Endothelial cell of umbilical vein (primary cell): ENCODE data around the gene IFT22. TPM values are rescaled to one million over a fixed set of nuclear protein-coding genes. Genes with fewer than 3 reads are reported as not detected.

Source experiments
- BruUV-seq: library from RNA; stranded (reverse); fragments of 400-500 nt; replicated peaks from 2 replicates; lab custom pipeline; 2021; lab: Mats Ljungman, UMichigan
- CTCF ChIA-PET: fragments of 300-600, 350-600 bp; sonication (Branson Sonifier 250); formaldehyde crosslinking; loops from one replicate; lab custom pipeline; 2021; ENCODE audit warnings: antibody characterized with exemption, inconsistent platforms; lab: Charles Lee
- POLR2A ChIA-PET: fragments of 300-600, 350-600 bp; sonication (Branson Sonifier 250); formaldehyde crosslinking; loops from one replicate; lab custom pipeline; 2021; ENCODE audit warnings: antibody characterized with exemption, inconsistent platforms; lab: Charles Lee
- DNase-seq: peaks from one replicate; pipeline ENCODE4 v3.0.0-alpha.2; 2011; ENCODE audit warnings: low read depth, low spot score
- FAIRE-seq: peaks from 2 replicates; lab custom pipeline; 2011; peaks lifted over from hg19 to GRCh38; lab: Jason Lieb, UNC
- H2AFZ ChIP-seq: 2 replicates; pipeline ENCODE4 v1.6.0; 2012; ENCODE audit warnings: low read depth, low read length, control low read depth, inconsistent platforms
- H3K27ac ChIP-seq: 2 replicates; pipeline ENCODE4 v1.5.1; 2011; ENCODE audit warnings: low read depth, mild to moderate bottlenecking, control low read depth, low read length, moderate library complexity; ENCODE audit not compliant: insufficient read depth
- H3K27me3 ChIP-seq, 2 experiments: 2 replicates each; pipeline versions ENCODE4 v1.6.0 to v1.6.1; 2011; ENCODE audit warnings: low read length in 2 of 2, mixed read lengths in 1 of 2; ENCODE audit not compliant: control insufficient read depth in 2 of 2, insufficient read depth in 2 of 2
- H3K36me3 ChIP-seq, 2 experiments: 2 replicates in 1 of 2; 3 replicates in 1 of 2; pipeline ENCODE4 v1.5.1; 2011; ENCODE audit warnings: low read length in 2 of 2, mild to moderate bottlenecking in 1 of 2, moderate library complexity in 1 of 2; ENCODE audit not compliant: control insufficient read depth in 2 of 2, insufficient read depth in 2 of 2; ENCODE audit errors: extremely low read depth in 1 of 2
- H3K4me1 ChIP-seq: 3 replicates; pipeline ENCODE4 v1.5.1; 2011; ENCODE audit warnings: mild to moderate bottlenecking, low read length; ENCODE audit not compliant: control insufficient read depth, insufficient read depth; ENCODE audit errors: extremely low read depth
- H3K4me2 ChIP-seq: 2 replicates; pipeline ENCODE4 v1.6.1; 2011; ENCODE audit warnings: low read length, control low read depth, mixed read lengths; ENCODE audit not compliant: insufficient read depth
- H3K4me3 ChIP-seq, 3 experiments: fragments of 200-600 bp in 1 of 3; sonication (generic), shearing (Covaris generic) in 1 of 3; replicated peaks in 1 of 3; 2 replicates each; pipeline ENCODE4 v1.5.1; 2011 to 2016; ENCODE audit warnings: control low read depth in 3 of 3, low read length in 3 of 3, mild to moderate bottlenecking in 2 of 3, inconsistent platforms in 1 of 3, low read depth in 1 of 3, moderate library complexity in 1 of 3; ENCODE audit not compliant: insufficient read depth in 1 of 3
- H3K79me2 ChIP-seq: 2 replicates; pipeline ENCODE4 v1.6.0; 2012; ENCODE audit warnings: low read length, inconsistent platforms; ENCODE audit not compliant: control insufficient read depth, insufficient read depth
- H3K9ac ChIP-seq: replicated peaks from 2 replicates; pipeline ENCODE3; 2011; ENCODE audit warnings: low read length, control low read depth; ENCODE audit not compliant: insufficient read depth; ENCODE audit errors: extremely low read depth
- H3K9me1 ChIP-seq: replicated peaks from 3 replicates; pipeline ENCODE4 v1.6.0; 2011; ENCODE audit warnings: mild to moderate bottlenecking, low read length; ENCODE audit not compliant: control insufficient read depth, insufficient read depth; ENCODE audit errors: extremely low read depth
- H3K9me3 ChIP-seq: replicated peaks from 2 replicates; pipeline ENCODE4 v1.5.1; 2012; ENCODE audit warnings: low read length, inconsistent platforms; ENCODE audit not compliant: control insufficient read depth, insufficient read depth
- H4K20me1 ChIP-seq: replicated peaks from 2 replicates; pipeline ENCODE3; 2011; ENCODE audit warnings: mild to moderate bottlenecking, low read length; ENCODE audit not compliant: control insufficient read depth, insufficient read depth; ENCODE audit errors: extremely low read depth
- CTCF ChIP-seq, 2 donors: IDR thresholded peaks; 1 replicate in 1 of 2; 2 replicates in 1 of 2; pipeline ENCODE4 v1.5.1; 2011; ENCODE audit warnings: low read length in 2 of 2, mild to moderate bottlenecking in 2 of 2, moderate library complexity in 2 of 2, control low read depth in 1 of 2, inconsistent platforms in 1 of 2, low read depth in 1 of 2; ENCODE audit not compliant: insufficient read depth in 1 of 2; ENCODE audit errors: extremely low read depth in 1 of 2
- EZH2 ChIP-seq: IDR thresholded peaks from 2 replicates; pipeline ENCODE4 v1.6.1; 2012; ENCODE audit warnings: borderline replicate concordance, low read depth, mild to moderate bottlenecking, moderate library complexity, low read length, inconsistent platforms; ENCODE audit not compliant: severe bottlenecking
- FOS ChIP-seq: IDR thresholded peaks from 2 replicates; pipeline ENCODE4 v1.6.1; 2011; ENCODE audit warnings: mild to moderate bottlenecking, low read length, moderate library complexity, borderline replicate concordance; ENCODE audit not compliant: insufficient read depth
- GATA2 ChIP-seq: IDR thresholded peaks from 2 replicates; pipeline ENCODE4 v1.7.0; 2011; ENCODE audit warnings: low read depth, mild to moderate bottlenecking, moderate library complexity, mixed read lengths, low read length; ENCODE audit not compliant: insufficient read length, insufficient read depth
- JUN ChIP-seq: IDR thresholded peaks from 2 replicates; pipeline ENCODE4 v1.6.1; 2011; ENCODE audit warnings: borderline replicate concordance, low read depth; ENCODE audit not compliant: insufficient read length, insufficient read depth
- MAX ChIP-seq: IDR thresholded peaks from 2 replicates; pipeline ENCODE4 v1.6.1; 2011; ENCODE audit not compliant: insufficient read depth, insufficient read length
- MYC ChIP-seq: IDR thresholded peaks from one replicate; pipeline ENCODE4 v1.6.1; 2011; ENCODE audit warnings: mild to moderate bottlenecking, low read depth, low read length
- POLR2A ChIP-seq: IDR thresholded peaks from 2 replicates; pipeline ENCODE4 v1.6.1; 2012; ENCODE audit warnings: low read depth, mild to moderate bottlenecking, control low read depth, low read length
- POLR2AphosphoS5 ChIP-seq: IDR thresholded peaks from 2 replicates; pipeline ENCODE4 v1.6.1; 2012; ENCODE audit warnings: low read depth, mild to moderate bottlenecking, control low read depth, low read length, moderate library complexity; ENCODE audit not compliant: insufficient read depth
- dilution Hi-C: fragments of 300-500 bp; cut with MboI; formaldehyde crosslinking; loops from one replicate; pipeline ENCODE4 v1.15.0; 2019; ENCODE audit warnings: low sequenced_read_pairs; ENCODE audit not compliant: extremely low pct_ligation_motif_present
- intact Hi-C: fragments of 100-400 bp; cut with micrococcal nuclease; formaldehyde crosslinking; loops from one replicate; pipeline ENCODE4 v1.10.0; 2022
- polyA plus RNA-seq, 4 experiments: library from polyadenylated mRNA; depleted of rRNA in 3 of 4; stranded (reverse) in 3 of 4; unstranded in 1 of 4; fragments of >200 nt; gene quantifications; 2 replicates each; pipeline versions ENCODE4 v1.2.1 to v1.2.3, GENCODE V29; 2011 to 2012; ENCODE audit warnings: missing spikeins in 1 of 4
- total RNA-seq: library from RNA; stranded (reverse); gene quantifications from 2 replicates; pipeline ENCODE4 v1.2.3, GENCODE V29; 2021

IFT22 gene
- total and polyA plus RNA-seq, 2 donors (not counting 3 experiments of a cell fraction or from before 2014, with no cell fraction given) = 26.3 to 28.7 TPM

GRCh38 chr7:101288439-101288838, 33.2 kb downstream of the IFT22 start:
- H3K27me3 ChIP-seq = peaks cover 7 to 10% of the 10 kb centered on the region in 2 experiments
- no peaks in the 10 kb centered on the region for H3K4me1 ChIP-seq
- no peak overlapping the region for H2AFZ ChIP-seq
- intact Hi-C loops (no loop called here), dilution Hi-C loops (no loop called here)
- no peak overlapping the region for H3K4me2 ChIP-seq
- no peaks in the 10 kb centered on the region for H3K9me1 ChIP-seq
- no peak overlapping the region for H3K4me3 ChIP-seq
- H3K9me3 ChIP-seq = no peaks in the 10 kb centered on the region
- CTCF ChIA-PET = interaction anchor here (2.3 kb wide), 1 partner anchor 145 kb away, joined by 15 read pairs; no protein-coding TSS in a partner anchor
- TF ChIP-seq CTCF (IDR thresholded peaks at IDR 0.05; ENCODE audit: extremely low read depth in 1 of 2, insufficient read depth in 1 of 2, low read depth in 1 of 2, low read length in 2 of 2) (no peak), POLR2AphosphoS5 (no peak), JUN (no peak), GATA2 (no peak)
- no TSS peak for BruUV-seq
- POLR2A ChIA-PET = no interaction called here
- no peaks in the 10 kb centered on the region for H4K20me1 ChIP-seq
- H3K27ac ChIP-seq = no peak overlapping the region
- no peaks in the 10 kb centered on the region for H3K36me3 ChIP-seq
- H3K79me2 ChIP-seq = no peaks in the 10 kb centered on the region
- no peak for FAIRE-seq
- no peak overlapping the region for H3K9ac ChIP-seq
- no peak for DNase-seq

GRCh38 chr7:101287032-101287431, 34.6 kb downstream of the IFT22 start:
- ChIA-PET POLR2A (no interaction called here), CTCF (interaction anchor here (2.3 kb wide), 1 partner anchor 143 kb away, joined by 15 read pairs; no protein-coding TSS in a partner anchor)
- peaks cover 7 to 9% of the 10 kb centered on the region in 2 experiments for H3K27me3 ChIP-seq
- no peaks in the 10 kb centered on the region for H3K36me3 ChIP-seq
- intact Hi-C loops (no loop called here), dilution Hi-C loops (no loop called here)
- no peaks in the 10 kb centered on the region for H4K20me1 ChIP-seq
- no peaks in the 10 kb centered on the region for H3K79me2 ChIP-seq
- FAIRE-seq (no peak), DNase-seq (no peak)
- no peak overlapping the region for H3K9ac ChIP-seq
- no peak overlapping the region for H2AFZ ChIP-seq
- H3K4me3 ChIP-seq = no peak overlapping the region
- no peaks in the 10 kb centered on the region for H3K9me3 ChIP-seq
- TF ChIP-seq POLR2A = no peak
- TF ChIP-seq CTCF (IDR thresholded peaks at IDR 0.05; ENCODE audit: extremely low read depth in 1 of 2, insufficient read depth in 1 of 2, low read depth in 1 of 2, low read length in 2 of 2) = no peak
- TF ChIP-seq POLR2AphosphoS5 = no peak
- no peak for TF ChIP-seq EZH2
- no peak for TF ChIP-seq JUN
- no peak for TF ChIP-seq GATA2
- no peak for TF ChIP-seq MYC
- TF ChIP-seq MAX = no peak
- no peak for TF ChIP-seq FOS
- no peak overlapping the region for H3K27ac ChIP-seq
- H3K4me1 ChIP-seq = no peaks in the 10 kb centered on the region
- H3K9me1 ChIP-seq = no peaks in the 10 kb centered on the region
- BruUV-seq = no TSS peak
- H3K4me2 ChIP-seq = no peak overlapping the region
